Liver (tissue), 9 donors: ENCODE results near the gene OTOP3. TPM values are rescaled to one million over a fixed set of nuclear protein-coding genes. Genes with fewer than 3 reads are reported as not detected.
A peak's percentile ranks its signal among the peaks of the same experiment; 100 is the strongest.

ENCODE experiments used
- DNase-seq: peaks from one replicate; pipeline ENCODE4 v3.0.0-alpha.2; 2017; ENCODE audit warnings: low spot score
- H3K27ac ChIP-seq, 2 donors: one replicate each; pipeline ENCODE4 v1.7.0; 2013; ENCODE audit warnings: inconsistent platforms in 2 of 2, low read length in 2 of 2, control low read depth in 1 of 2, low read depth in 1 of 2, mild to moderate bottlenecking in 1 of 2
- H3K27me3 ChIP-seq, 4 donors: one replicate each; pipeline versions ENCODE4 v1.6.1 to v1.7.0; 2013; ENCODE audit warnings: low read length in 3 of 4, inconsistent platforms in 1 of 4, mild to moderate bottlenecking in 1 of 4, moderate library complexity in 1 of 4; ENCODE audit not compliant: control insufficient read depth in 4 of 4, insufficient read depth in 4 of 4
- H3K36me3 ChIP-seq, 4 donors: one replicate each; pipeline versions ENCODE4 v1.6.1 to v1.7.0; 2013; ENCODE audit warnings: low read length in 3 of 4, mild to moderate bottlenecking in 3 of 4, low read depth in 1 of 4, moderate library complexity in 1 of 4; ENCODE audit not compliant: control insufficient read depth in 4 of 4, insufficient read depth in 3 of 4
- H3K4me1 ChIP-seq, 4 donors: one replicate each; pipeline versions ENCODE4 v1.6.1 to v1.7.0; 2013; ENCODE audit warnings: low read length in 3 of 4, mild to moderate bottlenecking in 3 of 4, moderate library complexity in 1 of 4; ENCODE audit not compliant: control insufficient read depth in 4 of 4, insufficient read depth in 4 of 4
- H3K4me3 ChIP-seq, 3 donors: one replicate each; pipeline versions ENCODE4 v1.6.1 to v1.7.0; 2013; ENCODE audit warnings: low read length in 3 of 3, control low read depth in 1 of 3, low read depth in 1 of 3, mild to moderate bottlenecking in 1 of 3
- H3K9ac ChIP-seq, 2 donors: one replicate each; pipeline ENCODE4 v1.7.0; 2013; ENCODE audit warnings: low read length in 2 of 2, mild to moderate bottlenecking in 2 of 2, moderate library complexity in 2 of 2, control low read depth in 1 of 2, low read depth in 1 of 2
- H3K9me3 ChIP-seq, 4 donors: one replicate each; pipeline versions ENCODE4 v1.6.1 to v1.7.0; 2013; ENCODE audit warnings: low read length in 3 of 4; ENCODE audit not compliant: control insufficient read depth in 4 of 4
- EGR1 ChIP-seq, 2 donors: IDR thresholded peaks; 2 replicates each; pipeline ENCODE4 v1.6.1; 2016 to 2018; ENCODE audit warnings: antibody characterized with exemption in 2 of 2, low read depth in 2 of 2
- FOXA1 ChIP-seq: IDR thresholded peaks from 2 replicates; pipeline ENCODE4 v1.6.1; 2016; ENCODE audit warnings: antibody characterized with exemption
- FOXA2 ChIP-seq: IDR thresholded peaks from 2 replicates; pipeline ENCODE4 v1.6.1; 2016; ENCODE audit warnings: antibody characterized with exemption
- GABPA ChIP-seq, 2 donors: IDR thresholded peaks in 1 of 2; conservative IDR thresholded peaks in 1 of 2; 2 replicates each; pipeline ENCODE4 v1.6.1; 2016; ENCODE audit warnings: antibody characterized with exemption in 2 of 2, mild to moderate bottlenecking in 1 of 2, moderate library complexity in 1 of 2
- HNF4A ChIP-seq, 2 donors: conservative IDR thresholded peaks; 2 replicates each; pipeline ENCODE4 v1.6.1; 2016; ENCODE audit warnings: antibody characterized with exemption in 2 of 2, mild to moderate bottlenecking in 2 of 2
- HNF4G ChIP-seq: IDR thresholded peaks from 2 replicates; pipeline ENCODE4 v1.6.1; 2016; ENCODE audit warnings: antibody characterized with exemption
- JUND ChIP-seq, 2 donors: IDR thresholded peaks; 2 replicates each; pipeline ENCODE4 v1.6.1; 2016; ENCODE audit warnings: antibody characterized with exemption in 2 of 2
- NR2F2 ChIP-seq: IDR thresholded peaks from 2 replicates; pipeline ENCODE4 v1.6.1; 2016; ENCODE audit warnings: antibody characterized with exemption
- RAD21 ChIP-seq, 2 donors: IDR thresholded peaks; 2 replicates each; pipeline ENCODE4 v1.6.1; 2016; ENCODE audit warnings: antibody characterized with exemption in 2 of 2, mild to moderate bottlenecking in 2 of 2
- RXRA ChIP-seq, 2 donors: IDR thresholded peaks; 2 replicates each; pipeline ENCODE4 v1.6.1; 2017 to 2018; ENCODE audit warnings: antibody characterized with exemption in 2 of 2, mild to moderate bottlenecking in 1 of 2
- SP1 ChIP-seq: IDR thresholded peaks from 2 replicates; pipeline ENCODE4 v1.6.1; 2018; ENCODE audit warnings: antibody characterized with exemption, mild to moderate bottlenecking
- TAF1 ChIP-seq: conservative IDR thresholded peaks from 2 replicates; pipeline ENCODE4 v1.6.1; 2016; ENCODE audit warnings: antibody characterized with exemption, mild to moderate bottlenecking
- YY1 ChIP-seq: IDR thresholded peaks from 2 replicates; pipeline ENCODE4 v1.6.1; 2016; ENCODE audit warnings: antibody characterized with exemption, mild to moderate bottlenecking
- WGBS: extraction: QIAGEN DNeasy Blood & Tissue Kit; methylation state at CpG from one replicate; pipeline ENCODE4 v1.1.7; 2013; 5-methylcytosine and 5-hydroxymethylcytosine counted together
- polyA plus RNA-seq, 2 donors: library from polyadenylated mRNA; stranded (reverse) in 1 of 2; unstranded in 1 of 2; fragments of 200-250 nt in 1 of 2; fragments of >200 nt in 1 of 2; fragmentation: Nextera tagmentation in 1 of 2; extraction: Ambion mirVana in 1 of 2; gene quantifications; one replicate each; pipeline versions ENCODE4 v1.2.1 to v1.2.3, GENCODE V29; 2013 to 2015
- total RNA-seq, 2 donors: library from RNA; depleted of rRNA; stranded (reverse); fragments of >200 nt; gene quantifications; one replicate each; pipeline ENCODE4 v1.2.3, GENCODE V29; 2014
- TF ChIP-seq, protein P1 (sequence below): IDR thresholded peaks from 2 replicates; pipeline ENCODE4 v1.6.1; 2016; ENCODE audit warnings: antibody characterized with exemption
- TF ChIP-seq, protein P2 (sequence below): fragments of 150-350 bp; IDR thresholded peaks from 2 replicates; pipeline ENCODE4 v1.5.1; 2017; ENCODE audit warnings: improper control_type of control experiment, low read depth, low read length; ENCODE audit not compliant: missing input control
- TF ChIP-seq, protein P3 (sequence below): IDR thresholded peaks from 2 replicates; pipeline ENCODE4 v1.6.1; 2016; ENCODE audit warnings: antibody characterized with exemption
- TF ChIP-seq, protein P4 (sequence below): IDR thresholded peaks from 2 replicates; pipeline ENCODE4 v1.6.1; 2016; ENCODE audit warnings: antibody characterized with exemption, mild to moderate bottlenecking
- TF ChIP-seq, protein P5 (sequence below): IDR thresholded peaks from 2 replicates; pipeline ENCODE4 v1.6.1; 2016; ENCODE audit warnings: antibody characterized with exemption
- donor health status: healthy.
- donor health status: healthy.
- donor health status: healthy.
- donor health status: healthy.
- donor health status: healthy.

OTOP3 gene
- total and polyA plus RNA-seq, 4 donors = not detected

DNA sequence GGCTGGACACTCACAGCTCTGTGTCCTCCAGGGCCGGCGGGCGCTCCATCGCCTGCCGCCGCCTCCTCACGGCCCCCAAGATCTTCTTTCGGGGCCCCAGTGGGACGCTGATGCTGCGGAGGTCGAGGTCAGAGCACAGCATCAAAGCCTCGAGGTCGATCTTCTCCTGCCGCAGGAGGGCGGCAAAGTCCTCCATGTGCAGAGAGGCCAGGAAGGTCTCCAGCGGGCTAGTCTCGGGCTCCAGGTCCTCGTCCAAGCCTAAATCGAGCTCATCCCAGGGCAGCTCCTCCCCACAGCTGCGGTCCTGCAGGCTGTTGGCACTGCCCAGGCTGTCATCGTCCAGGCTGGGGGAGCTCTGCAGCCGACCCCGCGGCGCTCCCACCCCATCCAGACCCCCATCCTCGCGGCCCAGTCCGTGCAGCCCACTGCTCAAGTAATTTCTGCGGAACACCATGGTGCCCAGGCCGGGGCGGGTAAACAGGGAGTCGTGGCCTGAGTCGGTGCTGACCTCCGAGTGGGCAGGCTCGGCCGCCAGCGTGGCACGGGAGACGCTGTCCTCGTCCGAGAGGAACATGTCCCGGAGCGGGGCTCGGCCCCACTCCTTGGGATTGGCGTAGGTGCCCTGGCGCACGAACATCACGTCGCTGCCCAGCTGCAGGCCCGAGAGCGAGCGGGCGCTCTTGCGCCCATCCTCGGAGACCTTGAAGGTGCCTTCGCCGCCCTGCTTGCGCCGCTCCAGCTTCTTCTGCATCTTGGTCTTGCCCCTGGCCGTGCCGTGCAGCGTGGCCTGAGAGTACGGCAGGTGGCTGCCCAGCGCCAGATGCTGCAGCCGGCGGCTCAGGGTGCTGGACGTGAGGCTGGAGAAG, 16.0 kb upstream of the OTOP3 start:
- WGBS = 63% methylated on average over 67 of the region's 67 CpGs
- H3K27ac ChIP-seq = no peak overlapping the region
- no peak overlapping the region for H3K9ac ChIP-seq
- no peak for DNase-seq
- no peak for TF ChIP-seq TAF1
- no peak for TF ChIP-seq JUND (IDR thresholded peaks at IDR 0.05)
- TF ChIP-seq, protein P1, sequence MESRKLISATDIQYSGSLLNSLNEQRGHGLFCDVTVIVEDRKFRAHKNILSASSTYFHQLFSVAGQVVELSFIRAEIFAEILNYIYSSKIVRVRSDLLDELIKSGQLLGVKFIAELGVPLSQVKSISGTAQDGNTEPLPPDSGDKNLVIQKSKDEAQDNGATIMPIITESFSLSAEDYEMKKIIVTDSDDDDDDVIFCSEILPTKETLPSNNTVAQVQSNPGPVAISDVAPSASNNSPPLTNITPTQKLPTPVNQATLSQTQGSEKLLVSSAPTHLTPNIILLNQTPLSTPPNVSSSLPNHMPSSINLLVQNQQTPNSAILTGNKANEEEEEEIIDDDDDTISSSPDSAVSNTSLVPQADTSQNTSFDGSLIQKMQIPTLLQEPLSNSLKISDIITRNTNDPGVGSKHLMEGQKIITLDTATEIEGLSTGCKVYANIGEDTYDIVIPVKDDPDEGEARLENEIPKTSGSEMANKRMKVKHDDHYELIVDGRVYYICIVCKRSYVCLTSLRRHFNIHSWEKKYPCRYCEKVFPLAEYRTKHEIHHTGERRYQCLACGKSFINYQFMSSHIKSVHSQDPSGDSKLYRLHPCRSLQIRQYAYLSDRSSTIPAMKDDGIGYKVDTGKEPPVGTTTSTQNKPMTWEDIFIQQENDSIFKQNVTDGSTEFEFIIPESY = no peak
- no peak for TF ChIP-seq EGR1 (IDR thresholded peaks at IDR 0.05; ENCODE audit: low read depth in 2 of 2)
- no peak for TF ChIP-seq FOXA1
- TF ChIP-seq NR2F2 = no peak
- TF ChIP-seq RXRA (IDR thresholded peaks at IDR 0.05) = no peak
- TF ChIP-seq, protein P2, sequence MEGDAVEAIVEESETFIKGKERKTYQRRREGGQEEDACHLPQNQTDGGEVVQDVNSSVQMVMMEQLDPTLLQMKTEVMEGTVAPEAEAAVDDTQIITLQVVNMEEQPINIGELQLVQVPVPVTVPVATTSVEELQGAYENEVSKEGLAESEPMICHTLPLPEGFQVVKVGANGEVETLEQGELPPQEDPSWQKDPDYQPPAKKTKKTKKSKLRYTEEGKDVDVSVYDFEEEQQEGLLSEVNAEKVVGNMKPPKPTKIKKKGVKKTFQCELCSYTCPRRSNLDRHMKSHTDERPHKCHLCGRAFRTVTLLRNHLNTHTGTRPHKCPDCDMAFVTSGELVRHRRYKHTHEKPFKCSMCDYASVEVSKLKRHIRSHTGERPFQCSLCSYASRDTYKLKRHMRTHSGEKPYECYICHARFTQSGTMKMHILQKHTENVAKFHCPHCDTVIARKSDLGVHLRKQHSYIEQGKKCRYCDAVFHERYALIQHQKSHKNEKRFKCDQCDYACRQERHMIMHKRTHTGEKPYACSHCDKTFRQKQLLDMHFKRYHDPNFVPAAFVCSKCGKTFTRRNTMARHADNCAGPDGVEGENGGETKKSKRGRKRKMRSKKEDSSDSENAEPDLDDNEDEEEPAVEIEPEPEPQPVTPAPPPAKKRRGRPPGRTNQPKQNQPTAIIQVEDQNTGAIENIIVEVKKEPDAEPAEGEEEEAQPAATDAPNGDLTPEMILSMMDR = peak; percentile 14
- TF ChIP-seq SP1 = no peak
- TF ChIP-seq FOXA2 = no peak
- no peak for TF ChIP-seq HNF4G
- TF ChIP-seq RAD21 (IDR thresholded peaks at IDR 0.05) = peak in 1 of 2 donors; percentile 69
- TF ChIP-seq GABPA (IDR thresholded peaks at IDR 0.05 in 1 of 2, conservative IDR thresholded peaks at IDR 0.05 in 1 of 2) = no peak
- TF ChIP-seq, protein P3, sequence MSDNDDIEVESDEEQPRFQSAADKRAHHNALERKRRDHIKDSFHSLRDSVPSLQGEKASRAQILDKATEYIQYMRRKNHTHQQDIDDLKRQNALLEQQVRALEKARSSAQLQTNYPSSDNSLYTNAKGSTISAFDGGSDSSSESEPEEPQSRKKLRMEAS = no peak
- TF ChIP-seq YY1 = no peak
- TF ChIP-seq, protein P4, sequence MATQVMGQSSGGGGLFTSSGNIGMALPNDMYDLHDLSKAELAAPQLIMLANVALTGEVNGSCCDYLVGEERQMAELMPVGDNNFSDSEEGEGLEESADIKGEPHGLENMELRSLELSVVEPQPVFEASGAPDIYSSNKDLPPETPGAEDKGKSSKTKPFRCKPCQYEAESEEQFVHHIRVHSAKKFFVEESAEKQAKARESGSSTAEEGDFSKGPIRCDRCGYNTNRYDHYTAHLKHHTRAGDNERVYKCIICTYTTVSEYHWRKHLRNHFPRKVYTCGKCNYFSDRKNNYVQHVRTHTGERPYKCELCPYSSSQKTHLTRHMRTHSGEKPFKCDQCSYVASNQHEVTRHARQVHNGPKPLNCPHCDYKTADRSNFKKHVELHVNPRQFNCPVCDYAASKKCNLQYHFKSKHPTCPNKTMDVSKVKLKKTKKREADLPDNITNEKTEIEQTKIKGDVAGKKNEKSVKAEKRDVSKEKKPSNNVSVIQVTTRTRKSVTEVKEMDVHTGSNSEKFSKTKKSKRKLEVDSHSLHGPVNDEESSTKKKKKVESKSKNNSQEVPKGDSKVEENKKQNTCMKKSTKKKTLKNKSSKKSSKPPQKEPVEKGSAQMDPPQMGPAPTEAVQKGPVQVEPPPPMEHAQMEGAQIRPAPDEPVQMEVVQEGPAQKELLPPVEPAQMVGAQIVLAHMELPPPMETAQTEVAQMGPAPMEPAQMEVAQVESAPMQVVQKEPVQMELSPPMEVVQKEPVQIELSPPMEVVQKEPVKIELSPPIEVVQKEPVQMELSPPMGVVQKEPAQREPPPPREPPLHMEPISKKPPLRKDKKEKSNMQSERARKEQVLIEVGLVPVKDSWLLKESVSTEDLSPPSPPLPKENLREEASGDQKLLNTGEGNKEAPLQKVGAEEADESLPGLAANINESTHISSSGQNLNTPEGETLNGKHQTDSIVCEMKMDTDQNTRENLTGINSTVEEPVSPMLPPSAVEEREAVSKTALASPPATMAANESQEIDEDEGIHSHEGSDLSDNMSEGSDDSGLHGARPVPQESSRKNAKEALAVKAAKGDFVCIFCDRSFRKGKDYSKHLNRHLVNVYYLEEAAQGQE = no peak
- no peak for TF ChIP-seq HNF4A (conservative IDR thresholded peaks at IDR 0.05)
- TF ChIP-seq, protein P5, sequence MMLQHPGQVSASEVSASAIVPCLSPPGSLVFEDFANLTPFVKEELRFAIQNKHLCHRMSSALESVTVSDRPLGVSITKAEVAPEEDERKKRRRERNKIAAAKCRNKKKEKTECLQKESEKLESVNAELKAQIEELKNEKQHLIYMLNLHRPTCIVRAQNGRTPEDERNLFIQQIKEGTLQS = no peak
- peaks cover 2 to 8% (median 6%) of the 10 kb centered on the region in 4 donors for H3K4me1 ChIP-seq
- no peak overlapping the region for H3K4me3 ChIP-seq
- H3K27me3 ChIP-seq = peaks cover 0 to 4% (median 1%) of the 10 kb centered on the region in 4 donors
- H3K36me3 ChIP-seq = no peaks in the 10 kb centered on the region
- no peaks in the 10 kb centered on the region for H3K9me3 ChIP-seq
